Measurements from ENCODE around the gene BMP3.
A peak's percentile ranks its signal among the peaks of the same experiment; 100 is the strongest.

BMP3 gene

DNA sequence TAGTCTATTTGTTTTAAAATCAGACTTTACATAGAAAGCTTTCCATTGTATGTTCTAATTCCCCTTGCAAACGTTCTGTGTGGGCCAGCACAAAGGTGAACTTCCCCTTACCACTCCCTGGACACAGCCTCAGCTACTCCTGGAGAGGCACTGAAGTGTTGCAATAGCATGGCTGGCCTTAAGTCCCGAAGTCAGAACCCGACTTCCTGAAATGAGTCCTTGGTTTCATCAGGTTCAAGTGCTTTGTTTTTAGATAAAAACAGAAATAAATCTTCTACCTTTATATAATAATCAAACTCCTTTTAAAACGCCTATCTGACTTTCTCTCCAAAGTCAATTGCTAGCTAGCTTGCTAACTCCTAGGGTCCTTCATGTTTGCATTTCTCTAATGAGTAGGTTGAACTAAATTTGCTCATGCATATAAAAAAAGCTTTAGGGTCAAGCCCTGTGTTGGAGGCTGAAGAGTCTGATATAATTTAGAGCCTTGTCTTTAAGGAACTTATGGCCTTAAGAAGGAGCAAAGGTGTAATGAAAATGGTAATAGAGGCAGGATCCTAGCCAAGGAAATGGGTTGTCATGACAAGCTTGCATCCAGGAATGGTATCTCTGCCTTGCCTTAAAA is 9.0 kb downstream of the BMP3 start:
- DNase-seq, result no peak
- TF ChIP-seq, protein P1, sequence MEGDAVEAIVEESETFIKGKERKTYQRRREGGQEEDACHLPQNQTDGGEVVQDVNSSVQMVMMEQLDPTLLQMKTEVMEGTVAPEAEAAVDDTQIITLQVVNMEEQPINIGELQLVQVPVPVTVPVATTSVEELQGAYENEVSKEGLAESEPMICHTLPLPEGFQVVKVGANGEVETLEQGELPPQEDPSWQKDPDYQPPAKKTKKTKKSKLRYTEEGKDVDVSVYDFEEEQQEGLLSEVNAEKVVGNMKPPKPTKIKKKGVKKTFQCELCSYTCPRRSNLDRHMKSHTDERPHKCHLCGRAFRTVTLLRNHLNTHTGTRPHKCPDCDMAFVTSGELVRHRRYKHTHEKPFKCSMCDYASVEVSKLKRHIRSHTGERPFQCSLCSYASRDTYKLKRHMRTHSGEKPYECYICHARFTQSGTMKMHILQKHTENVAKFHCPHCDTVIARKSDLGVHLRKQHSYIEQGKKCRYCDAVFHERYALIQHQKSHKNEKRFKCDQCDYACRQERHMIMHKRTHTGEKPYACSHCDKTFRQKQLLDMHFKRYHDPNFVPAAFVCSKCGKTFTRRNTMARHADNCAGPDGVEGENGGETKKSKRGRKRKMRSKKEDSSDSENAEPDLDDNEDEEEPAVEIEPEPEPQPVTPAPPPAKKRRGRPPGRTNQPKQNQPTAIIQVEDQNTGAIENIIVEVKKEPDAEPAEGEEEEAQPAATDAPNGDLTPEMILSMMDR (IDR thresholded peaks at IDR 0.05; ENCODE audit: low read depth, low read length), result no peak
- Histone ChIP-seq H3K4me3 (ENCODE audit: low read depth, low read length) (no peak overlapping the region), H3K4me1 (no peaks in the 10 kb centered on the region), H3K9me3 (no peaks in the 10 kb centered on the region), H3K36me3 (no peaks in the 10 kb centered on the region), H3K27me3 (no peaks in the 10 kb centered on the region; the same call in 1 of the 2 replicates)

DNA sequence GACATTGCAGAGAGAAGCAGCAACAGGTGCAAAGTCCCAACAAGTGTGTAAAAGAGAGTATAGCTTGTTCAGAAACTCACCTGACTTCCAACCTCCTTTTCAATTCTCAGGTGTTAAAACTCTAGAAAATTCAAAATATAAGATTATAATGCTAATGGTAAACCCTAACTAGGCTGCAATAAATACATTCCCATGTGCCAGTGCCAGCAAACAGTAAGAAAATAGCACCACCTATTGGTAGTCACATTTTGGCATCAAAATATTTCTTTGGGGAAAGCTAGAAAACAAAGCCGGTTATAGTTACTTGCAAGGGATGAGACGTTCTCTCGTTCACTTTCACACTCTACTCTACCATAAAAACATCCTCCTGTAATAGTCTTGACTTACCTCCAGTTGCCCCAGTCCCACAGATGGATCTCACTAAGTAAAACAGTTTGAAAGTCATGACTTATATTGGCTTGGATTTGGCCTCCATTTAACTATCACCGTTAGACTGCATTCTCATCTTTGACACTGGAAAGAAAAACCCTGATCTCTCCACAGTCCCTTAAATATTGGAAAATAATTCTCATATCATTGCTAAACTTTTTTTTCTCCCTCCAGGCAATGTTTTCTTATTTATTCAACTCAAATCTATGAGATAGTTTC is 9.6 kb downstream of the BMP3 start:
- H3K36me3 ChIP-seq, result no peaks in the 10 kb centered on the region
- no peaks in the 10 kb centered on the region; the same call in 1 of the 2 replicates for H3K27me3 ChIP-seq
- no peak for DNase-seq

DNA sequence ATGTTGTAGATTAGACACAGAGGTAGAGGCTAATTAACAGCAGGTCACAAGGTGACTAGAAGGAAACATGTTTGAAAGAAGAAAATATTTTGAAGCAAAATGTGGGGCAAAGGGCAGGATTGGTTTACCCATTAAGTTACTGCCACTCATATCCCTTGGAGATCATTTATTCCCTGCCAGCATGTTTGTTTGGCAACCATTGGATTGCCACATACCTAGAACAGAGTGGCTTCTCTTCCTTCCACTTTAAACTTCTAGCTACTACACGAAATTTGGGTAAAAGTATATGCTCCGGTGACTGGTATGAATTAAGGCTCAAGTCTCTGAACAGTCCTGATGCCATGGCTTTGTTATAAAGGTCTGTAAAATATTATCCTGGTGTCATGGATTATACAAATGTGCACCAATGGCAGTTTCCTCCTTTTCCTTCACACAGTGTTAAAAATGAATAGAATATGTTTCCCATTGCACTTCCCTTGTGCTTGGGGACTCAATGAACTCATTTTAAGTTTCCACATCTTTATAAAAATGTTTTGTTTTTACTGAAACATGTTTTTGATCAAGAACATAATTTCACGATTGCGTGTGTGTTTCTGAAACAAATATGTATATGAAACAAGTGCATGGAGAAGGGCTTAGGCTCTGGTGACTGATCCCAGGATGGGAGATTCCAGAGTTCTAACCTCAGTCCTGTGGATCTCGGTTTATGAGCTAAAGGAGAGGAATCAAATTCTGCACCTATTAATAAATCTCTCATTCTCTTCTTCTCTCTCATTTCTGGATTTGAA is 12.3 kb downstream of the BMP3 start:
- H3K4me3 ChIP-seq (ENCODE audit: low read depth, low read length), result no peak overlapping the region
- TF ChIP-seq, protein P1 (IDR thresholded peaks at IDR 0.05; ENCODE audit: low read depth, low read length), result no peak
- DNase-seq, result no peak
- no peaks in the 10 kb centered on the region for H3K4me1 ChIP-seq
- H3K27me3 ChIP-seq, result no peaks in the 10 kb centered on the region
- no peaks in the 10 kb centered on the region for H3K9me3 ChIP-seq
- H3K36me3 ChIP-seq, result no peaks in the 10 kb centered on the region

More for the DNA sequence above, 9.6 kb downstream of the BMP3 start:
- TF ChIP-seq, protein P1 (IDR thresholded peaks at IDR 0.05; ENCODE audit: low read depth, low read length), result peak; percentile 72
- H3K4me1 ChIP-seq, result no peaks in the 10 kb centered on the region
- no peaks in the 10 kb centered on the region for H3K9me3 ChIP-seq
- H3K4me3 ChIP-seq (ENCODE audit: low read depth, low read length), result no peak overlapping the region

DNA sequence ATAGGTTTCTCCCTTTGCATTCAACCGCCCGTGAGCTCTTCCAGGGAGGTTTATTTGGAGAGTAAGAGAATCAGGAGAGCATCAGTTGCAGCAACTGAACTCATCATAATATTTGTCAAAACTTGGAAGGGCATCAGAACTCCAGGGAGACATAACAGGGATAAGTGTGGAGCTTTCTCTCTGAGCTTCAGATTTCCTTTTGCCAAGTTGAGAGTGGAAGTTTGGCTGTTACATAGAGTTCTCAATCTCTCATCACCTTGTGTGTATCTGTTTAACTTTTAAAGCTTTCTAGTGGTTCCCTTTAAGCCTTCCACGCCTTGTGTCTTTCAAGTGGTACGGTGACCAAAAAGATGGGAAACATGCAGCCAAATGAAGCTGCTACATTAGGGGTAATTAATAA is 18.8 kb downstream of the BMP3 start:
- TF ChIP-seq, protein P1 (IDR thresholded peaks at IDR 0.05; ENCODE audit: low read depth, low read length), result no peak
- H3K36me3 ChIP-seq, result no peaks in the 10 kb centered on the region
- DNase-seq, result no peak

DNA sequence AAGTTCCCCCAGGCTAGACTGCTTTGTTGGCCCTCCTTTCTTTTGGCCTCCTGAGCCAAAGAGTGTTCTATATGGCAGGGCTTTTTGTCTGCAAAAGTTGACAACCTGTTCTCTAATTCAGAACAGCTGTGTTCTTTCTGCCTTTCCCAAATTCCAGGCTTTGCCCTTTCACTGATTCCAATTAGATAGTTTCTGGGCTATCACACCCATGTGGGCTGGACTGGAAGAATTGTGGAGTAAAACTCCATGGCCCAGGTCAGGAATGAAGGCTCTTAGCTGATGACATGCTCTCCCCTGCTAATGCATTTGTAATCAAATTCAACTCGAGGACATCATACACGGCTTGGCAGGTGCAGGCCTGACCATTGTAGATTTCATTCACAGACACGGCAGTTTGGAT is 19.4 kb downstream of the BMP3 start:
- Histone ChIP-seq H3K27me3 (peaks cover 3% of the 10 kb centered on the region; the same call in 1 of the 2 replicates), H3K36me3 (no peaks in the 10 kb centered on the region), H3K9me3 (no peaks in the 10 kb centered on the region), H3K4me1 (no peaks in the 10 kb centered on the region), H3K4me3 (ENCODE audit: low read depth, low read length) (no peak overlapping the region)
- no peak for DNase-seq
- TF ChIP-seq, protein P1 (IDR thresholded peaks at IDR 0.05; ENCODE audit: low read depth, low read length), result no peak

More for the DNA sequence above, 18.8 kb downstream of the BMP3 start:
- H3K4me1 ChIP-seq, result no peaks in the 10 kb centered on the region
- no peaks in the 10 kb centered on the region for H3K9me3 ChIP-seq
- H3K27me3 ChIP-seq, result no peaks in the 10 kb centered on the region; the same call in 1 of the 2 replicates
- no peak overlapping the region for H3K4me3 ChIP-seq (ENCODE audit: low read depth, low read length)
